Gastroesophageal sphincter (tissue), 4 donors: ENCODE data around the gene NPHP4. TPM values are rescaled to one million over a fixed set of nuclear protein-coding genes. Genes with fewer than 3 reads are reported as not detected.

Experiments used
- ATAC-seq: fragments of 150-250 bp; one replicate; pipeline ENCODE4 v1.9.1; 2016; ENCODE audit warnings: mild to moderate bottlenecking, moderate library complexity
- H3K27ac ChIP-seq, 4 donors: fragments of 200-600 bp; sonication (generic) in 3 of 4; 1 replicate in 3 of 4; 2 replicates in 1 of 4; pipeline ENCODE4 v1.5.1; 2016 to 2019
- H3K27me3 ChIP-seq: fragments of 200-600 bp; sonication (generic); one replicate; pipeline ENCODE4 v1.5.1; 2019
- H3K36me3 ChIP-seq, 2 donors: fragments of 200-600 bp; sonication (generic); one replicate each; pipeline ENCODE4 v1.5.1; 2019; ENCODE audit warnings: control low read depth in 1 of 2
- H3K4me1 ChIP-seq, 3 donors: fragments of 200-600 bp; sonication (generic); 1 replicate in 2 of 3; 2 replicates in 1 of 3; pipeline ENCODE4 v1.5.1; 2016 to 2019; ENCODE audit warnings: control low read depth in 2 of 3
- H3K4me3 ChIP-seq, 2 donors: fragments of 200-600 bp; sonication (generic); one replicate each; pipeline ENCODE4 v1.5.1; 2019; ENCODE audit warnings: mild to moderate bottlenecking in 1 of 2, moderate library complexity in 1 of 2
- H3K9me3 ChIP-seq, 3 donors: fragments of 200-600 bp; sonication (generic); one replicate each; pipeline ENCODE4 v1.5.1; 2017 to 2019; ENCODE audit warnings: control low read depth in 2 of 3
- CTCF ChIP-seq, 4 experiments: fragments of 200-600 bp in 2 of 4; fragments of 450-650 bp in 2 of 4; sonication (generic) in 1 of 4; IDR thresholded peaks; one replicate each; pipeline ENCODE4 v1.5.1; 2017 to 2019; ENCODE audit warnings: antibody characterized with exemption in 4 of 4, mild to moderate bottlenecking in 2 of 4, moderate library complexity in 2 of 4
- EP300 ChIP-seq: sonication (generic); formaldehyde crosslinking; IDR thresholded peaks from one replicate; pipeline ENCODE4 v1.6.1; 2017; ENCODE audit warnings: antibody characterized with exemption, mild to moderate bottlenecking
- POLR2A ChIP-seq, 2 donors: fragments of 450-650 bp; IDR thresholded peaks; one replicate each; pipeline ENCODE4 v1.6.1; 2017; ENCODE audit warnings: antibody characterized with exemption in 2 of 2, mild to moderate bottlenecking in 2 of 2, moderate library complexity in 1 of 2
- POLR2AphosphoS5 ChIP-seq: sonication (generic); formaldehyde crosslinking; IDR thresholded peaks from one replicate; pipeline ENCODE4 v1.6.1; 2017; ENCODE audit warnings: antibody characterized with exemption
- WGBS, 2 donors: methylation state at CpG; one replicate each; pipeline ENCODE4 v1.1.5; 2018; ENCODE audit warnings: low coverage in 1 of 2; 5-methylcytosine and 5-hydroxymethylcytosine counted together
- total RNA-seq, 4 donors: library from RNA; depleted of rRNA; stranded (reverse); fragments of >200 nt; gene quantifications; one replicate each; pipeline ENCODE4 v1.1.0, GENCODE V29; 2016

NPHP4 gene
- total RNA-seq, 4 donors from 2014 or later = 5.7 to 9.7 (median 6.2) TPM

DNA sequence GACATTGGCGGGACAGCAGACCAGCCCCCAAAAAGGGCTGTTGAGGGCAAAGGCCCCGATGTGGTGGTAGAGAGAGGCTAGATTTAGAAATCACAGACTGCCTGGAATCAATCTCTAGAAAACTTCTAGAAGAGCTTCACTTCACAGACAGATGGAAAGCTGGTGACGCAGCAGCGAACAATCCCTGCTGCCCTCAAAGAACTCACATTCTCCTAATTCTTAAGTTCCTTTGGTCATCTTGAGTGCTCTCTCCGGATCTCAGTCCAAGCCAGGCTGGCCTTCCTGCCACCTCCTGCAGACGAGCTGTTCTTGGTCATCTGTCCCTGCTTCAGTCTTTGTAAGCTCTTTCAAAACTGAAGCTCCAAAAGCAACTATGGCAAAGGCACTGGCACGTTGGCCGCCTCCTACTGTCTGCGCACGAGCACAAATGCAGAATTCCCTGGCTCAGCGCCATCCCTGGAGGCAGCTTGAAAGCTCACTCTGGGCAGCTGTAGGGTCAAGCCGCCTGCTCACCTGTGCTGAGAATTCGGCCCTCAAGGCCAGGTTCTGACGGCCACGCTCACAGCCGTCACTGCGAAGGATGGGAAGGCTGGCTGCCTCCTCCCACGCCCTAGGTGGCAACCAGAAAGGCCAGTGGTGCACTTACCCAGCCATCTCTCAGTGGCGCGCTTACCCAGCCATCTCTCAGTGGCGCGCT lies 110.6 kb downstream of the NPHP4 start:
- no peak for ATAC-seq
- TF ChIP-seq POLR2A (IDR thresholded peaks at IDR 0.05) (no peak), EP300 (no peak), POLR2AphosphoS5 (no peak), CTCF (IDR thresholded peaks at IDR 0.05) (no peak)
- Histone ChIP-seq H3K36me3 (peaks cover 0 to 93% of the 10 kb centered on the region in 2 donors), H3K9me3 (peaks cover 0 to 16% (median 0%) of the 10 kb centered on the region in 3 donors), H3K27me3 (no peaks in the 10 kb centered on the region), H3K27ac (no peak overlapping the region), H3K4me3 (no peak overlapping the region), H3K4me1 (no peaks in the 10 kb centered on the region)
- 89 to 94% methylated on average over 5 to 8 of the region's 22 CpGs for WGBS, 2 donors

DNA sequence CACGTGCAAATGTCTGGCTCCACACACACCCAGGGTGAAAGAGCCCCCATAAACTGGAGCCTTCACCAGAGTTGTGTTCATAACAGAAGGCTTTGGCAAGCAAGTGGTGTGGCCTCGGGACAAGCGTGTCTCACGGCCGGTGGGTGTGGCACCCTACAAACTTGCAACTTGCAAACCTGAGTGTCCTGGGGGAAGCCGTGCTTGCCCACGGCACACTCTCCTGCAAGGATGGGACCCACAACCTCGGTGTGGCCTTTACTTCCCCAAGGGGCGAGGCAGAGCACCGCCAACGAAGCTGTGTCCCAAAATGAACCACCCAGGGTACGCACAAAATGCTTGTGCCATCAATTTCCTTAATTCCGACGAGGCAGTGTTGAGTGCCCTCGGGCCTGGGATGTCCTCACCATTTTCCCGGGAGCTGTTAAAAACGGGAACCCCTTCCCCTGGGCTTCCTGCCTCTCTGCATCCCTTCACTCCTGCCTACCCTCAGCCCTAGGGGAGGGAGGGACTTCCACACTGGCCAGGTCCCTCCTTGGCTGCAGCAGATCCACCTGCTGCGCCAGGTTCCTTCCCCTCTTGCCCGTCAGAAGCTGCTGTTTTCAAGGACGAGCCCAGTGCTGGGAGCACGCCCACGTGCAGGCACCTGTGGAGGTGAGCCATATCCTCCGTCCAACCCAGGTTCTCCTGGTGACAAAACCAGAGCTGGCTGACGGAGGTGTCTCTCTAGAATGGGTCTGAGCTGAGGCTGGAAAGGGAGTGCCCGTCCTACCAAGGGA lies 111.4 kb downstream of the NPHP4 start:
- Histone ChIP-seq H3K4me1 (no peaks in the 10 kb centered on the region), H3K4me3 (no peak overlapping the region), H3K9me3 (peaks cover 0 to 16% (median 0%) of the 10 kb centered on the region in 3 donors), H3K27me3 (no peaks in the 10 kb centered on the region), H3K27ac (no peak overlapping the region), H3K36me3 (peaks cover 0 to 92% of the 10 kb centered on the region in 2 donors)
- 93% methylated on average over 6 of the region's 25 CpGs; no CpG with 5 or more reads in 1 of the 2 donors for WGBS, 2 donors
- TF ChIP-seq CTCF (IDR thresholded peaks at IDR 0.05) (no peak), EP300 (no peak), POLR2AphosphoS5 (no peak), POLR2A (IDR thresholded peaks at IDR 0.05) (no peak)
- ATAC-seq = no peak

DNA sequence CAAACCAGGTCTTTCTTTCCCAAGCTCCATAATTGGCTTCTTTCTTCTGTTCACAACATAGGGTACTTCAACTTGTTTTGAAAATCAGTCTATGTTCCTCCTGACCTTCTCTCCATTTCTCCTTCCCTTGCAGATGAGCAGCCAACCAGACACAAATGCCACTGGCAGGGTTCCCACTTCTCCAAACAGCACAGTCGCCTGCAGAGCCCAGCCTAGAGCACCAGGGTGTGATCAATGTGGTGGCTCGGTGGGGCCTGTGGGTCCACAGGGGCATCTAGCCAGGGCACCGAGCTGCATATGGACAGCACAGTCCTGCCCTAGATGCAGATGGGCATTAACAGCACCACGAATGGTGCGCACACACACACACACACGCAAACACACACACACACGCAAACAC lies 112.8 kb downstream of the NPHP4 start:
- 80 to 100% methylated on average over 1 of the region's 7 CpGs for WGBS, 2 donors
- ATAC-seq = no peak
- Histone ChIP-seq H3K4me3 (no peak overlapping the region), H3K27me3 (no peaks in the 10 kb centered on the region), H3K9me3 (peaks cover 0 to 16% (median 0%) of the 10 kb centered on the region in 3 donors), H3K4me1 (no peaks in the 10 kb centered on the region), H3K36me3 (peaks cover 0 to 96% of the 10 kb centered on the region in 2 donors), H3K27ac (no peak overlapping the region)
- no peak for TF ChIP-seq POLR2AphosphoS5
- TF ChIP-seq EP300 = no peak
- TF ChIP-seq POLR2A (IDR thresholded peaks at IDR 0.05) = no peak
- no peak for TF ChIP-seq CTCF (IDR thresholded peaks at IDR 0.05)

GRCh38 chr1:5878971-5879370 lies 113.3 kb downstream of the NPHP4 start:
- Histone ChIP-seq H3K4me3 (no peak overlapping the region), H3K9me3 (peaks cover 0 to 16% (median 0%) of the 10 kb centered on the region in 3 donors), H3K27ac (no peak overlapping the region), H3K27me3 (no peaks in the 10 kb centered on the region), H3K4me1 (no peaks in the 10 kb centered on the region), H3K36me3 (peaks cover 0 to 99% of the 10 kb centered on the region in 2 donors)
- TF ChIP-seq EP300 (no peak), CTCF (IDR thresholded peaks at IDR 0.05) (no peak), POLR2AphosphoS5 (no peak), POLR2A (IDR thresholded peaks at IDR 0.05) (no peak)
- 80 to 100% methylated on average over 2 to 3 of the region's 4 CpGs for WGBS, 2 donors
- no peak for ATAC-seq
